CD4-positive, CD25-positive, alpha-beta regulatory T cell (primary cell): ENCODE measurements around the gene C2orf76. TPM values are rescaled to one million over a fixed set of nuclear protein-coding genes. Genes with fewer than 3 reads are reported as not detected.

ENCODE experiments used
- ATAC-seq, 2 donors: fragments of 150-1000 bp; cut with Tn5 transposase; one replicate each; pipeline ENCODE4 v1.10.0; 2021; ENCODE audit warnings: low read depth in 2 of 2, moderate number of reproducible peaks in 2 of 2, moderate library complexity in 1 of 2
- DNase-seq, 3 donors: peaks; one replicate each; pipeline versions ENCODE4 v3.0.0 to v3.0.0-alpha.2; 2012 to 2022; ENCODE audit warnings: mixed read lengths in 1 of 3
- H3K27ac ChIP-seq: one replicate; pipeline ENCODE4 v1.7.0; 2013; ENCODE audit warnings: mild to moderate bottlenecking, low read length; ENCODE audit not compliant: insufficient read depth, poor library complexity, severe bottlenecking
- H3K27me3 ChIP-seq: one replicate; pipeline ENCODE4 v1.7.0; 2013; ENCODE audit warnings: low read length; ENCODE audit not compliant: control insufficient read depth, insufficient read depth
- H3K36me3 ChIP-seq: one replicate; pipeline ENCODE4 v1.7.0; 2013; ENCODE audit warnings: mild to moderate bottlenecking, low read length, moderate library complexity; ENCODE audit not compliant: control insufficient read depth, insufficient read depth
- H3K4me1 ChIP-seq: 2 replicates; pipeline ENCODE4 v1.7.0; 2013; ENCODE audit warnings: mild to moderate bottlenecking, low read length; ENCODE audit not compliant: insufficient read depth, control insufficient read depth, poor library complexity, severe bottlenecking
- H3K4me3 ChIP-seq: one replicate; pipeline ENCODE4 v1.7.0; 2013; ENCODE audit warnings: low read depth, mild to moderate bottlenecking, low read length, moderate library complexity
- H3K9me3 ChIP-seq, 2 experiments: 1 replicate in 1 of 2; 2 replicates in 1 of 2; pipeline ENCODE4 v1.7.0; 2013; ENCODE audit warnings: low read length in 2 of 2, mild to moderate bottlenecking in 1 of 2, moderate library complexity in 1 of 2; ENCODE audit not compliant: control insufficient read depth in 2 of 2
- H3K27ac Mint-ChIP-seq, 3 donors: one replicate each; pipeline ENCODE4 v1.8.0; 2020 to 2022; ENCODE audit warnings: mild to moderate bottlenecking in 3 of 3, mixed read lengths in 3 of 3, moderate library complexity in 2 of 3
- H3K27me3 Mint-ChIP-seq: one replicate; pipeline ENCODE4 v1.8.0; 2022; ENCODE audit warnings: mild to moderate bottlenecking, mixed read lengths
- H3K36me3 Mint-ChIP-seq: one replicate; pipeline ENCODE4 v1.8.0; 2020; ENCODE audit warnings: mixed read lengths
- H3K4me1 Mint-ChIP-seq, 4 donors: one replicate each; pipeline ENCODE4 v1.8.0; 2020 to 2022; ENCODE audit warnings: mixed read lengths in 4 of 4, mild to moderate bottlenecking in 1 of 4
- H3K4me3 Mint-ChIP-seq, 4 donors: one replicate each; pipeline ENCODE4 v1.8.0; 2020 to 2022; ENCODE audit warnings: mild to moderate bottlenecking in 4 of 4, mixed read lengths in 4 of 4, moderate library complexity in 3 of 4
- H3K9me3 Mint-ChIP-seq, 7 donors: one replicate each; pipeline ENCODE4 v1.8.0; 2020 to 2022; ENCODE audit warnings: mixed read lengths in 7 of 7, mild to moderate bottlenecking in 3 of 7, moderate library complexity in 2 of 7
- polyA plus RNA-seq, 4 donors: library from polyadenylated mRNA; unstranded; fragments of 300-500 nt; fragmentation: Illumina TruSeq; gene quantifications; one replicate each; pipeline ENCODE4 v1.2.3, GENCODE V29; 2021
- total RNA-seq: library from RNA; stranded (reverse); gene quantifications from one replicate; pipeline ENCODE4 v1.2.3, GENCODE V29; 2022

Gene C2orf76
- total and polyA plus RNA-seq, 5 donors from 2014 or later: 7.3 to 24.6 (median 22.0) TPM

DNA sequence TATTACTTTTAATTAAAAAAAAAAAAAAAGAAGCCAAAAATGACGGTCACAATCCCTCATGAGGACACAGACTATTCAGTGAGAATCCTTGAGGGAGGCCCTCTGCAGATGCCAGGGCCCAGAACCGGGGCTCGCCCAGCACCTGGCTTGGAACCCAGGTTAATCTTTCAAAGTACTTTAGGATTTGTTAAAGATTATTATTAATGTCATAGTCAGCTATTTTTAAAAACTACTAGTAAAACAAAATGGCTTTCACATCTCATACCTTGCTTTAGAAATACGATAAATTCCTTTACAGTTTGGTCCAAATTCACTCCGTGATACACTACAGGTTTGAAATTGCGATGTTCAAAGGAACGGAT, 27.1 kb downstream of the C2orf76 start:
- Histone ChIP-seq H3K36me3 (no peaks in the 10 kb centered on the region), H3K4me1 (peaks cover 16% of the 10 kb centered on the region), H3K27ac (peak overlapping the region; percentile 37), H3K9me3 (no peaks in the 10 kb centered on the region), H3K4me3 (no peak overlapping the region), H3K27me3 (no peaks in the 10 kb centered on the region)
- DNase-seq (no peak), ATAC-seq (no peak)
- H3K4me3 Mint-ChIP-seq: peak overlapping the region in 1 of 4 donors; percentile 8
- peaks cover 5 to 22% (median 17%) of the 10 kb centered on the region in 4 donors for H3K4me1 Mint-ChIP-seq
- peak overlapping the region in 2 of 3 donors; percentile 25 to 85 for H3K27ac Mint-ChIP-seq
- no peaks in the 10 kb centered on the region for H3K27me3 Mint-ChIP-seq
- no peaks in the 10 kb centered on the region for H3K9me3 Mint-ChIP-seq
- peaks cover 7% of the 10 kb centered on the region for H3K36me3 Mint-ChIP-seq

DNA sequence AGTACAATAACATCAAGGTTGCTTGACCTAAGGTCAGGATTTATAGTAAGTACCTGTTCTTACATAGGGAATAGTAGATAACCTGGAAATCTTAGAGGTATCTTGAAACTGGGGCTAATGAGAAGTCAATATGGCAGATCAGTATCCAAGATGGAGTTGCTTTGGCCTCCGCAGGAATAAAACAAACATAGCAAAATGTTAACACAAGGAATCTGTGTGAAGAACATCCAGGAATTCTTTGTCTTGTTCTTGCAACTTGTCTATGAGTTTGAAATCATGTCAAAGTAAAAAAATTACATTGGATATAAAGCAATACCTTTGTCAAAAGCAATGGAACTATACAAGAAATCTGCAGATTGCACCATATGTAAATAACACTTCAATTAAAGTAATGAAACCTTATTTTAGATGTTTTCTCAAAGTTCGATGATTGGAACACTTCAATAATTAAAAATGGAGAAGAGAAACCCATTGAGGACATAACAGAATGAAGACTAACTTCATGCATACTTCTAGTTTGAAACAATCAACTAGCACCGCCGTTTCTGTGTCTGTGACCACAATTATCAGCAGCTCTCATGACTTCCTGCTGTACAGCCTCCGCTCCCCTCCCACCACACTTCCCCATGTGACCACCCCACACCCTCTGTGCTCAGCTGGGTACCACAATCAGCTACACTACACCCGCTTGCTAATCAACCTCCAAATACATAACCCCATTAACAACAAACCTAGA, 27.6 kb downstream of the C2orf76 start:
- DNase-seq (peak; percentile 16 to 87 (median 59)), ATAC-seq (peak; percentile 99 to 100)
- peaks cover 5 to 22% (median 17%) of the 10 kb centered on the region in 4 donors for H3K4me1 Mint-ChIP-seq
- Histone ChIP-seq H3K36me3 (no peaks in the 10 kb centered on the region), H3K4me1 (peaks cover 16% of the 10 kb centered on the region), H3K4me3 (peak overlapping the region; percentile 37), H3K9me3 (no peaks in the 10 kb centered on the region), H3K27ac (peak overlapping the region; percentile 37), H3K27me3 (no peaks in the 10 kb centered on the region)
- peak overlapping the region; percentile 25 to 85 (median 50) for H3K27ac Mint-ChIP-seq
- H3K27me3 Mint-ChIP-seq: no peaks in the 10 kb centered on the region
- no peaks in the 10 kb centered on the region for H3K9me3 Mint-ChIP-seq
- H3K36me3 Mint-ChIP-seq: peaks cover 8% of the 10 kb centered on the region
- peak overlapping the region; percentile 8 to 56 (median 39) for H3K4me3 Mint-ChIP-seq

DNA sequence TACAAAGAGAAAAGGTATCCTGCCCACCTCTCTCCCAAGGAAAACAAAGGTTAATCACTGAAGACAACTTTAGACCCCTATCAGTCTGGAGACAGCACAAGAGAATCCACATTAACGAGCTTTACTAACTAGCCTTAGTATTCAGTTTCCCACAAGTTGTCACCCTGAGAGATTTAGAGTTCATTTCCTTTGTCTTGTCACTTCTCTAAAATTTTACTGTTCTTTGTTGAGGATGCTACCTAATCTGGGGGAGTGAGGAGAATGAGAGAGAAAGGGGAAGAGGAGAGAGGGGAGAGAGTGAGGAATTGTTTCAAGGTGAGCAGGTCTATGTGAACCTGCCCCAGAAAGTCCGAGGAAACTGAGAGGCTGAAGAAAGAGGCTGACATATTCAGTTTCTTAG, 28.4 kb downstream of the C2orf76 start:
- Mint-ChIP-seq H3K9me3 (no peaks in the 10 kb centered on the region), H3K36me3 (peaks cover 16% of the 10 kb centered on the region), H3K27ac (peak overlapping the region; percentile 25 to 92 (median 85)), H3K4me1 (peaks cover 5 to 22% (median 17%) of the 10 kb centered on the region in 4 donors), H3K27me3 (no peaks in the 10 kb centered on the region), H3K4me3 (peak overlapping the region in 2 of 4 donors; percentile 24 to 73)
- no peak overlapping the region for H3K27ac ChIP-seq
- H3K4me3 ChIP-seq: no peak overlapping the region
- no peaks in the 10 kb centered on the region for H3K27me3 ChIP-seq
- H3K9me3 ChIP-seq: no peaks in the 10 kb centered on the region
- H3K4me1 ChIP-seq: peaks cover 16% of the 10 kb centered on the region
- DNase-seq (no peak), ATAC-seq (no peak)
- no peaks in the 10 kb centered on the region for H3K36me3 ChIP-seq

DNA sequence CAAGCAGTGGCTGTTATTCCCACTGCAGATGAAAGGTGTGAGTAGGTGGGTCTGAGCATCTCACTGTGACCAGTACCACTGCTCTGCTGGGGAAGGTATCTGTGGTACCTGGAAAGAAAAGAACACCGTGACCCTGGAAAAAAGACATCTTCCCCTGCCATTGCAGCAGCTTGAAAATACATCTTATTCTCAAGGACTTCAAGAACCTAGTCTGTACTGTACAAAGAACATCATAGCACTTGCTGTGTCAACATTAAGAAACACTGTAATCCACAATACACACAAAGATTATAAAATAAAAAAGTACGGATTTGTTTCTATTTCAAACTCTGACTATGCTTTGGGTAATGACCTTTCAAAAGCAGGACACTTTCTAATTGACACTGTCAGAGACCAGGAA, 28.9 kb downstream of the C2orf76 start:
- DNase-seq (no peak), ATAC-seq (no peak)
- Mint-ChIP-seq H3K9me3 (no peaks in the 10 kb centered on the region), H3K4me1 (peaks cover 5 to 22% (median 17%) of the 10 kb centered on the region in 4 donors), H3K4me3 (no peak overlapping the region), H3K27ac (peak overlapping the region in 2 of 3 donors; percentile 25 to 92), H3K36me3 (peaks cover 18% of the 10 kb centered on the region), H3K27me3 (no peaks in the 10 kb centered on the region)
- Histone ChIP-seq H3K4me3 (no peak overlapping the region), H3K36me3 (no peaks in the 10 kb centered on the region), H3K27ac (no peak overlapping the region), H3K4me1 (peaks cover 16% of the 10 kb centered on the region), H3K27me3 (no peaks in the 10 kb centered on the region), H3K9me3 (no peaks in the 10 kb centered on the region)

DNA sequence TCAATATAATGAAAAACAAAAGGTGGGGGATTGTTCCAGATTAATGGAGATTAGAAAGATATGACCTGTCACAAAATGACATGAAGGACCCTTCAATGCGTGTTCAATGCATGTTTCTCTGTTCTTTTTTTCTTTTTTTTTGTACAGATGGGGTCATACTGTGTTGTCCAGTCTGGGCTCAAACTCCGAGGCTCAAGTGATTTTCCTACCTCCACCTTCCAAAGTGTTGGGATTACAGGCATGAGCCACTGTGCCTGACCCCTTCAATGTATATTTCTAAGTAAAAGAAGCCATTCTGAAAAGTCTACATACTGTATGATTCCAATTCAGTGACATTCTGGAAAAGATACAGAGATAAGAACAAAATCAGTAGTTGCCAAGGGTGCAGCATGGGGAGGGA, 32.8 kb downstream of the C2orf76 start:
- Histone ChIP-seq H3K9me3 (no peaks in the 10 kb centered on the region), H3K4me1 (peaks cover 5% of the 10 kb centered on the region), H3K27ac (no peak overlapping the region), H3K36me3 (no peaks in the 10 kb centered on the region), H3K27me3 (no peaks in the 10 kb centered on the region), H3K4me3 (no peak overlapping the region)
- Mint-ChIP-seq H3K4me3 (no peak overlapping the region), H3K4me1 (peaks cover under 1 to 9% (median 7%) of the 10 kb centered on the region in 4 donors), H3K9me3 (no peaks in the 10 kb centered on the region), H3K27me3 (no peaks in the 10 kb centered on the region), H3K36me3 (peaks cover 25% of the 10 kb centered on the region), H3K27ac (no peak overlapping the region)
- DNase-seq (no peak), ATAC-seq (no peak)

DNA sequence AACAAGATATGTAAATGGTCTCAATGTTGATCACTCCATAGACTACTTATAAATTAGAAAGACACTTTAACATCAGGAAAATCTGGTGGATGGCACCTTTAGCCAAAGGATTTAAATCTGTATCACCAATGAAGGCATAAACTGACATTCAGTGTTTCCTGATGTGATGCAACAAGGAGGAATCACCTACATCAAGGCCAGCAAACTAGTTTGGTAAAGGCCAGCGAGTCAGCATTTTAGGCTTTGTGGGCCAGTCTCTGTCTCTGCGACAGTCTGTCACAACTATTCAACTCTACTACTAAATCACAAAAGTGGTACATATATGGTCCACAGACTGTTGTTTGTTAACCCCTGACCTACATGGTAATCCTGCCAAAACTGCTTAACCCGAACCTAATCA, 33.3 kb downstream of the C2orf76 start:
- Mint-ChIP-seq H3K27ac (no peak overlapping the region), H3K4me1 (peaks cover 0 to 4% (median 3%) of the 10 kb centered on the region in 4 donors), H3K9me3 (no peaks in the 10 kb centered on the region), H3K27me3 (no peaks in the 10 kb centered on the region), H3K4me3 (no peak overlapping the region), H3K36me3 (peaks cover 25% of the 10 kb centered on the region)
- Histone ChIP-seq H3K9me3 (no peaks in the 10 kb centered on the region), H3K4me1 (peaks cover under 1% of the 10 kb centered on the region), H3K27ac (no peak overlapping the region), H3K27me3 (no peaks in the 10 kb centered on the region), H3K36me3 (no peaks in the 10 kb centered on the region), H3K4me3 (no peak overlapping the region)
- DNase-seq: no peak
- ATAC-seq: no peak

DNA sequence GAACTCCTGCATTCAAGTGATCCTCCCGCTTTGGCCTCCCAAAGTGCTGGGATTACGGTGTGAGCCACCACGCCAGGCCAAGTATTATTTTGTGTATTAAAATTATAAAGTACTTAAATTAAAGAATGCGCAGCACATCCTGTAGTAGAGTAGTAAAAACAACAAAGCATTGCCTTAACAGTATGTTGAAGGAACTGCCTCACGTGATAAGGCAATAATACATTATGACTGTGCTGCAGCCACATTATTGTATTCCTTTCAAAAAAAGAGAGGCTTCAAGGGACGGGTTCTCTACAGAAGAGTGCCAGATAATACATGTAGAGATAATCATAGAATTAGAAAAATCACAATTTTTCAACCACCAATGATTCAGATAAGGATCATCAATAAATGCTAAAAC, 33.7 kb downstream of the C2orf76 start:
- H3K9me3 ChIP-seq: no peaks in the 10 kb centered on the region
- H3K4me1 Mint-ChIP-seq: no peaks in the 10 kb centered on the region
- no peak overlapping the region for H3K27ac ChIP-seq
- no peak overlapping the region for H3K27ac Mint-ChIP-seq
- no peak overlapping the region for H3K4me3 Mint-ChIP-seq
- H3K27me3 Mint-ChIP-seq: no peaks in the 10 kb centered on the region
- DNase-seq (no peak), ATAC-seq (no peak)
- no peaks in the 10 kb centered on the region for H3K27me3 ChIP-seq
- peaks cover 25% of the 10 kb centered on the region for H3K36me3 Mint-ChIP-seq
- no peak overlapping the region for H3K4me3 ChIP-seq
- H3K36me3 ChIP-seq: no peaks in the 10 kb centered on the region
- H3K9me3 Mint-ChIP-seq: no peaks in the 10 kb centered on the region
- no peaks in the 10 kb centered on the region for H3K4me1 ChIP-seq

DNA sequence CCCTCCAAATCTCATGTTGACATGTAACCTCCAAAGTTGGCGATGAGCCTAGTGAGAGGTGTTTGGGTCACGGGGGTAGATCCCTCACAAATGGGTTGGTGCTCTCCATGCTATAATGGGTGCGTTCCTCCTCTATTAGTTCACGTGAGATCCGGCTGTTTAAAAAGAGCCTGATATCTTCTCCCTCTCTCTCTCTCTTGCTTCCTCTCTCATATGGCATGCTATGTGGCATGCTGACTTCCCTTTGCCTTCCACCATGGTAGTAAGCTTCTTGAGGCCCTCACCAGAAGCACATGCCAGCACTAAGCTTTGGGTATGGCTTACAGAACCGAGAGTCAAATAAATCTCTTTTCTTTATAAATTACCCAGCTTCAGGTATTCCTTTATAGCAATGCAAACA, 39.2 kb downstream of the C2orf76 start:
- DNase-seq (no peak), ATAC-seq (no peak)
- no peaks in the 10 kb centered on the region for H3K4me1 ChIP-seq
- Mint-ChIP-seq H3K36me3 (peaks cover 10% of the 10 kb centered on the region), H3K27me3 (no peaks in the 10 kb centered on the region), H3K4me1 (no peaks in the 10 kb centered on the region), H3K27ac (no peak overlapping the region), H3K9me3 (no peaks in the 10 kb centered on the region), H3K4me3 (no peak overlapping the region)
- H3K27ac ChIP-seq: no peak overlapping the region
- no peaks in the 10 kb centered on the region for H3K27me3 ChIP-seq
- no peaks in the 10 kb centered on the region for H3K9me3 ChIP-seq
- H3K4me3 ChIP-seq: no peak overlapping the region
- H3K36me3 ChIP-seq: no peaks in the 10 kb centered on the region
